Uterus (tissue), 2 donors: ENCODE measurements around the gene ALDH16A1.

Experiments used
- CTCF ChIP-seq, 4 experiments: fragments of 200-600 bp in 2 of 4; fragments of 450-650 bp in 2 of 4; sonication (generic) in 2 of 4; IDR thresholded peaks; one replicate each; pipeline ENCODE4 v1.5.1; 2016 to 2019; ENCODE audit warnings: antibody characterized with exemption in 4 of 4, mild to moderate bottlenecking in 2 of 4, moderate library complexity in 1 of 4
- POLR2A ChIP-seq, 2 donors: fragments of 450-650 bp; IDR thresholded peaks; one replicate each; pipeline ENCODE4 v1.6.1; 2016; ENCODE audit warnings: antibody characterized with exemption in 2 of 2, mild to moderate bottlenecking in 1 of 2, moderate library complexity in 1 of 2

DNA sequence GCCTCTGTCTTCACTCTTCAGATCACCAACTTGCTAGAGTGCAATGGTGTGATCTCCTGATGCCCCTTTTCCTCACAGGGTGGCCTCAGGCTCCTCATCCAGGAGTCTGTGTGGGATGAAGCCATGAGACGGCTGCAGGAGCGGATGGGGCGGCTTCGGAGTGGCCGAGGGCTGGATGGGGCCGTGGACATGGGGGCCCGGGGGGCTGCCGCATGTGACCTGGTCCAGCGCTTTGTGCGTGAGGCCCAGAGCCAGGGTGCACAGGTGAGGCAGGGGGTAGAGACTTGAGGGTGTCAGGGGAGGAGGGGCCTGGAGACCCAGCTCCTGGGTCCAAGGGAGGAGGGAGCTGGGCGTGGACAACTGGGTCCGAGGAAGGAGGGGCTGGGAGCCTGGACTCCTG, 9.5 kb downstream of the ALDH16A1 start:
- TF ChIP-seq CTCF (IDR thresholded peaks at IDR 0.05) (no peak), POLR2A (IDR thresholded peaks at IDR 0.05) (no peak)
